Upper lobe of right lung (tissue), 1 donor: ENCODE data around the gene ARMC9. TPM values are rescaled to one million over a fixed set of nuclear protein-coding genes. Genes with fewer than 3 reads are reported as not detected.
A peak's percentile ranks its signal among the peaks of the same experiment; 100 is the strongest.
"Not testable (repeated sequence)": the region's sequence is repeated elsewhere in the genome, so short reads cannot be mapped to it uniquely, and the experiment has no call there.

Experiments
- ATAC-seq: fragments of 200-7000 bp; cut with Tn5 transposase; one replicate; pipeline ENCODE4 v1.9.1; 2020; ENCODE audit warnings: mild to moderate bottlenecking, moderate library complexity
- DNase-seq: peaks from one replicate; pipeline ENCODE4 v3.0.0-alpha.2; 2020
- H3K27ac ChIP-seq: fragments of 200-600 bp; one replicate; pipeline ENCODE4 v1.8.0; 2022
- H3K27me3 ChIP-seq: fragments of 200-600 bp; one replicate; pipeline ENCODE4 v1.8.0; 2022; ENCODE audit warnings: mild to moderate bottlenecking
- H3K36me3 ChIP-seq: fragments of 200-600 bp; one replicate; pipeline ENCODE4 v1.8.0; 2022
- H3K4me1 ChIP-seq: fragments of 200-600 bp; one replicate; pipeline ENCODE4 v1.8.0; 2022
- H3K4me3 ChIP-seq: fragments of 200-600 bp; one replicate; pipeline ENCODE4 v1.8.0; 2022; ENCODE audit warnings: mild to moderate bottlenecking
- H3K9me3 ChIP-seq: fragments of 200-600 bp; one replicate; pipeline ENCODE4 v1.8.0; 2022
- intact Hi-C: fragments of 100-400 bp; cut with DNase I; formaldehyde crosslinking; loops from one replicate; pipeline ENCODE4 v1.11.0; 2022
- total RNA-seq: library from RNA; stranded (reverse); fragmentation: NEBNext Ultra II Directional; extraction: Animal tissue kit (Norgen Biotek cat#: 25700); gene quantifications from one replicate; pipeline ENCODE4 v1.2.1, GENCODE V29; 2021
- TF ChIP-seq, protein P1 (sequence below): fragments of 200-600 bp; IDR thresholded peaks from one replicate; pipeline ENCODE4 v1.8.0; 2022; ENCODE audit warnings: antibody characterized with exemption
- donor health status: DM: no; HTN: yes; CAD: no; lungs with severe emphysema.

Gene ARMC9
- total RNA-seq, 1 donor from 2014 or later: 37.1 TPM

DNA sequence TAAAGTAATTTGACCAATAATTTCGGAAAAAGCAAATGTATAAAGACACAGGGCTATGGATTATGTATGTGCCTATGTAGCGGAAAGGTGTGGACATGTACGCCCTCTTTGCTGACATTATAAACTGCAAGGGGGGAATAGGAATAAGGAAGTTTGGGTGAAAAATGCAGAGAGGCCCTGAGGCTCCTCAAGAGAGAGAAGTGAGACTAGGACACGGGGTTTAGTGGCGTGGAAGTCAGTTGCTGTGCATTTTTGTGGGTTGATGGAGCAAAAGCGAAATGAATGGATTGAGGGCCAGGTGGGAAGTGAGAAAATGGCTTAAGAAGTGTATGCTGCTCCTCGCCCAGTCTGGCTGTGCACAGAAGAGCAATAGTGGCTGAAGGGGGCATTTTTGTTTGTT is 100.8 kb downstream of the ARMC9 start:
- peak overlapping the region; percentile 39 for H3K27ac ChIP-seq
- peaks cover 24% of the 10 kb centered on the region for H3K4me1 ChIP-seq
- no peaks in the 10 kb centered on the region for H3K9me3 ChIP-seq
- ATAC-seq (peak; percentile 69), DNase-seq (no peak)
- intact Hi-C loops: no loop called here
- H3K36me3 ChIP-seq: peaks cover 8% of the 10 kb centered on the region
- TF ChIP-seq, protein P1, sequence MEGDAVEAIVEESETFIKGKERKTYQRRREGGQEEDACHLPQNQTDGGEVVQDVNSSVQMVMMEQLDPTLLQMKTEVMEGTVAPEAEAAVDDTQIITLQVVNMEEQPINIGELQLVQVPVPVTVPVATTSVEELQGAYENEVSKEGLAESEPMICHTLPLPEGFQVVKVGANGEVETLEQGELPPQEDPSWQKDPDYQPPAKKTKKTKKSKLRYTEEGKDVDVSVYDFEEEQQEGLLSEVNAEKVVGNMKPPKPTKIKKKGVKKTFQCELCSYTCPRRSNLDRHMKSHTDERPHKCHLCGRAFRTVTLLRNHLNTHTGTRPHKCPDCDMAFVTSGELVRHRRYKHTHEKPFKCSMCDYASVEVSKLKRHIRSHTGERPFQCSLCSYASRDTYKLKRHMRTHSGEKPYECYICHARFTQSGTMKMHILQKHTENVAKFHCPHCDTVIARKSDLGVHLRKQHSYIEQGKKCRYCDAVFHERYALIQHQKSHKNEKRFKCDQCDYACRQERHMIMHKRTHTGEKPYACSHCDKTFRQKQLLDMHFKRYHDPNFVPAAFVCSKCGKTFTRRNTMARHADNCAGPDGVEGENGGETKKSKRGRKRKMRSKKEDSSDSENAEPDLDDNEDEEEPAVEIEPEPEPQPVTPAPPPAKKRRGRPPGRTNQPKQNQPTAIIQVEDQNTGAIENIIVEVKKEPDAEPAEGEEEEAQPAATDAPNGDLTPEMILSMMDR: no peak
- no peak overlapping the region for H3K4me3 ChIP-seq
- no peaks in the 10 kb centered on the region for H3K27me3 ChIP-seq

GRCh38 chr2:231300020-231300721 is 101.7 kb downstream of the ARMC9 start:
- intact Hi-C loops: no loop called here
- H3K27ac ChIP-seq: peak overlapping the region; percentile 39
- DNase-seq: no peak
- H3K9me3 ChIP-seq: no peaks in the 10 kb centered on the region
- H3K27me3 ChIP-seq: no peaks in the 10 kb centered on the region
- no peak overlapping the region for H3K4me3 ChIP-seq
- TF ChIP-seq, protein P1: no peak
- peaks cover 23% of the 10 kb centered on the region for H3K4me1 ChIP-seq
- ATAC-seq: peak; percentile 74
- peaks cover 7% of the 10 kb centered on the region for H3K36me3 ChIP-seq

- ATAC-seq: peak; percentile 40
- TF ChIP-seq, protein P1: no peak
- Histone ChIP-seq H3K9me3 (no peaks in the 10 kb centered on the region), H3K27ac (no peak overlapping the region), H3K4me1 (peaks cover 23% of the 10 kb centered on the region), H3K27me3 (no peaks in the 10 kb centered on the region), H3K36me3 (peaks cover 4% of the 10 kb centered on the region), H3K4me3 (no peak overlapping the region)
- intact Hi-C loops: no loop called here
- DNase-seq: no peak
Observed at GRCh38 chr2:231300722-231301076, 102.3 kb downstream of the ARMC9 start.

- DNase-seq, H3K4me3 ChIP-seq, H3K36me3 ChIP-seq, H3K27ac ChIP-seq, H3K27me3 ChIP-seq, ATAC-seq, intact Hi-C loops, H3K9me3 ChIP-seq: not testable (repeated sequence)
- TF ChIP-seq, protein P1: peak; percentile 16
- peaks cover 11% of the 10 kb centered on the region for H3K4me1 ChIP-seq
Observed at GRCh38 chr2:231304259-231304658, 105.8 kb downstream of the ARMC9 start.

- H3K9me3 ChIP-seq: no peaks in the 10 kb centered on the region
- DNase-seq (no peak), ATAC-seq (no peak)
- no peaks in the 10 kb centered on the region for H3K36me3 ChIP-seq
- peaks cover 3% of the 10 kb centered on the region for H3K4me1 ChIP-seq
- intact Hi-C loops: no loop called here
- no peak overlapping the region for H3K27ac ChIP-seq
- H3K4me3 ChIP-seq: no peak overlapping the region
- TF ChIP-seq, protein P1: no peak
- no peaks in the 10 kb centered on the region for H3K27me3 ChIP-seq
Observed at GRCh38 chr2:231305221-231305620, 106.8 kb downstream of the ARMC9 start.
